Breast epithelium (tissue), 4 donors: Measurements from ENCODE around the gene PRR33. TPM values are rescaled to one million over a fixed set of nuclear protein-coding genes. Genes with fewer than 3 reads are reported as not detected.

Experiments used
- DNase-seq, 2 donors: peaks; one replicate each; pipeline ENCODE4 v3.0.0-alpha.2; 2019; ENCODE audit warnings: low spot score in 2 of 2
- H3K27ac ChIP-seq, 2 donors: fragments of 200-600 bp; sonication (generic) in 1 of 2; one replicate each; pipeline ENCODE4 v1.5.1; 2016 to 2019; ENCODE audit warnings: mild to moderate bottlenecking in 1 of 2
- H3K27me3 ChIP-seq, 2 donors: fragments of 200-600 bp; sonication (generic) in 1 of 2; one replicate each; pipeline versions ENCODE4 v1.5.1 to v1.6.0; 2017 to 2019; ENCODE audit warnings: control low read depth in 1 of 2, mild to moderate bottlenecking in 1 of 2
- H3K36me3 ChIP-seq: fragments of 200-600 bp; one replicate; pipeline ENCODE4 v1.5.1; 2019
- H3K4me1 ChIP-seq, 2 donors: fragments of 200-600 bp; sonication (generic); one replicate each; pipeline ENCODE4 v1.5.1; 2016 to 2019; ENCODE audit warnings: control low read depth in 1 of 2
- H3K4me3 ChIP-seq, 3 donors: fragments of 200-600 bp; sonication (generic); 1 replicate in 2 of 3; 2 replicates in 1 of 3; pipeline ENCODE4 v1.5.1; 2016 to 2019; ENCODE audit warnings: mild to moderate bottlenecking in 3 of 3, moderate library complexity in 2 of 3
- H3K9me3 ChIP-seq, 2 donors: fragments of 200-600 bp; sonication (generic) in 1 of 2; one replicate each; pipeline ENCODE4 v1.5.1; 2016 to 2019; ENCODE audit warnings: control low read depth in 1 of 2
- POLR2A ChIP-seq: fragments of 450-650 bp; IDR thresholded peaks from one replicate; pipeline ENCODE4 v1.6.1; 2016; ENCODE audit warnings: antibody characterized with exemption, mild to moderate bottlenecking, moderate library complexity
- POLR2AphosphoS5 ChIP-seq, 3 donors: sonication (generic); formaldehyde crosslinking; IDR thresholded peaks; one replicate each; pipeline ENCODE4 v1.6.1; 2017; ENCODE audit warnings: antibody characterized with exemption in 3 of 3
- intact Hi-C: fragments of 100-400 bp; cut with DNase I; formaldehyde crosslinking; loops from one replicate; pipeline ENCODE4 v1.15.1; 2023; ENCODE audit warnings: low total_unique reads
- total RNA-seq, 3 donors: library from RNA; depleted of rRNA; stranded (reverse); fragments of >200 nt; gene quantifications; one replicate each; pipeline ENCODE4 v1.1.0, GENCODE V29; 2016
- TF ChIP-seq, protein P1 (sequence below), 3 donors: fragments of 450-650 bp; IDR thresholded peaks; one replicate each; pipeline ENCODE4 v1.5.1; 2016 to 2017; ENCODE audit warnings: antibody characterized with exemption in 3 of 3, mild to moderate bottlenecking in 3 of 3, moderate library complexity in 3 of 3

Gene PRR33
- total RNA-seq, 3 donors from 2014 or later: not detected

DNA sequence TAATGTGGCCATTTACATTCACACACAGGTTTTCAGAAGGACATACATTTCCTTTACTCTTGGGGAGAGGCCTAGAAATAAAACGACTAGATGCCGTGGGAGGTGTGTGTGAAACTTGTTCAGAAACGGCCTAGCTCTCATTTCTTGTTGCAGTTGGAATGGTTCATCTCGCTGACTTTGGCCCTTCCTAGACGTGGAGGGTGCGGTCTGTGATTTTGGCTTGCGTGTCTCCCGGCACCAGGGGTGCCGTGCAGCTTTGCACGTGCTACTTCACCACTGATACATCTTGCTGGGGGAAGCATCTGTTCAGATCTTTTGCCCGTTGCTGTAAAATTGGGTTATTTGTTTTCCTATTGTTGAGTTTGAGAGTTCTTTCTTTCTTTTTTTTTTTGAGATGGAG, 3.1 kb upstream of the PRR33 start:
- no peak for DNase-seq
- H3K4me1 ChIP-seq: no peaks in the 10 kb centered on the region
- peaks cover 0 to 4% of the 10 kb centered on the region in 2 donors for H3K27me3 ChIP-seq
- intact Hi-C loops: loop anchor here (10.0 kb wide), 1 partner anchor 50 kb away; the partner anchor contains the start of gene MRPL23
- H3K4me3 ChIP-seq: no peak overlapping the region
- TF ChIP-seq POLR2A (no peak), POLR2AphosphoS5 (IDR thresholded peaks at IDR 0.05) (no peak)
- TF ChIP-seq, protein P1, sequence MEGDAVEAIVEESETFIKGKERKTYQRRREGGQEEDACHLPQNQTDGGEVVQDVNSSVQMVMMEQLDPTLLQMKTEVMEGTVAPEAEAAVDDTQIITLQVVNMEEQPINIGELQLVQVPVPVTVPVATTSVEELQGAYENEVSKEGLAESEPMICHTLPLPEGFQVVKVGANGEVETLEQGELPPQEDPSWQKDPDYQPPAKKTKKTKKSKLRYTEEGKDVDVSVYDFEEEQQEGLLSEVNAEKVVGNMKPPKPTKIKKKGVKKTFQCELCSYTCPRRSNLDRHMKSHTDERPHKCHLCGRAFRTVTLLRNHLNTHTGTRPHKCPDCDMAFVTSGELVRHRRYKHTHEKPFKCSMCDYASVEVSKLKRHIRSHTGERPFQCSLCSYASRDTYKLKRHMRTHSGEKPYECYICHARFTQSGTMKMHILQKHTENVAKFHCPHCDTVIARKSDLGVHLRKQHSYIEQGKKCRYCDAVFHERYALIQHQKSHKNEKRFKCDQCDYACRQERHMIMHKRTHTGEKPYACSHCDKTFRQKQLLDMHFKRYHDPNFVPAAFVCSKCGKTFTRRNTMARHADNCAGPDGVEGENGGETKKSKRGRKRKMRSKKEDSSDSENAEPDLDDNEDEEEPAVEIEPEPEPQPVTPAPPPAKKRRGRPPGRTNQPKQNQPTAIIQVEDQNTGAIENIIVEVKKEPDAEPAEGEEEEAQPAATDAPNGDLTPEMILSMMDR (IDR thresholded peaks at IDR 0.05): no peak
- no peaks in the 10 kb centered on the region for H3K36me3 ChIP-seq
- no peak overlapping the region for H3K27ac ChIP-seq
- H3K9me3 ChIP-seq: no peaks in the 10 kb centered on the region

DNA sequence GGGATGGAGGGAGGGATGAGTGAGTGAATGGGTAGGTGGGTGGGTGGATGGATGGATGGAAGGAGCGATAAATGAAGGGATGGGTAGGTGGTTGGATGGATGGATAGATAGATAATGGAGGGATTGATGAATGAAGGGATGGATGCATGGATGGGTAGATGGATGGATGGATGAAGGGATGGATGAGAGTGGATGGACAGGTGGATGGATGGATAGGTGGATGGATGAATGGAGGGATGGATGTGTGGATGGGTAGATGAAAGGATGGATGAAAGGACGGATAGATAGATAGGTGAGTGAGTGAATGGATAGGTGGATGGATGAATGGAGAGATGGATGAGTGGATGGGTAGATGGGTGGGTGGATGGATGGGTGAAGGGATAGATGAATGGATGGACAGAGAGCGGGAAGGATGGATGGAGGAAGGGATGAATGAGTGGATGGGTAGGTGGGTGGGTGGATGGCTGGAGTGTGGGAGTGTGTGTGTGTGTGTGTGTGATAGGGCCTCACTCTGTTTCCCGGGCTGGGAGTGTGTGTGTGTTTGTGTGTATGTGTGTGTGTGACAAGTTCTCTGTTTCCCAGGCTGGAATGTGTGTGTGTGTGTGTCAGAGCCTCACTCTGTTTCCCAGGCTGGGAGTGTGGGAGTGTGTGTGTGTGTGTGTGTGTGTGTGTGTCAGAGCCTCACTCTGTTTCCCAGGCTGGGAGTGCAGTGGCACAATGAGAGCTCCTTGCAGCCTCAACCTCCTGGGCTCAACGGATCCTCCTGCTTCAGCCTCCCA, 2.1 kb upstream of the PRR33 start:
- H3K9me3 ChIP-seq: no peaks in the 10 kb centered on the region
- intact Hi-C loops: loop anchor here (1.0 to 10.0 kb wide), 2 partner anchors 23 to 51 kb away; partner anchors contain the start of gene MRPL23
- no peak overlapping the region for H3K27ac ChIP-seq
- H3K4me1 ChIP-seq: peaks cover 0 to 2% of the 10 kb centered on the region in 2 donors
- H3K4me3 ChIP-seq: no peak overlapping the region
- peaks cover 0 to 4% of the 10 kb centered on the region in 2 donors for H3K27me3 ChIP-seq
- H3K36me3 ChIP-seq: no peaks in the 10 kb centered on the region
- no peak for TF ChIP-seq POLR2A
- no peak for TF ChIP-seq POLR2AphosphoS5 (IDR thresholded peaks at IDR 0.05)
- TF ChIP-seq, protein P1 (IDR thresholded peaks at IDR 0.05): no peak
- DNase-seq: no peak

DNA sequence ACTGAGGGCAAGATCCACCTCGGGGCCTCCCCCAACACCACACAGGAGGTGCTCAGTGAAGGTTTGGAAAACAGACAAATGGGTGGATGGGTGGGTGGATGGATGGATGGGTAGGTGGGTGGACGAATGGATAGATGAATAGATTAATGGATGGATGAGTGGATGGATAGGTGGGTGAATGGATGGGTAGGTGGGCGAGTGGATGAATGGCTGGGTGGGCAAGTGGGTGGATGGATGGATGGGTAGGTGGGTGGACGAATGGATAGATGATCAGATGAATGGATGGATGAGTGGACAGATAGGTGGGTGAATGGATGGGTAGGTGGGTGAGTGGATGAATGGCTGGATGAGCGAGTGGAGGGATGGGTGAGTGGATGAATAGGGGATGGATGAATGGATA, 863 bp upstream of the PRR33 start:
- no peaks in the 10 kb centered on the region for H3K9me3 ChIP-seq

DNA sequence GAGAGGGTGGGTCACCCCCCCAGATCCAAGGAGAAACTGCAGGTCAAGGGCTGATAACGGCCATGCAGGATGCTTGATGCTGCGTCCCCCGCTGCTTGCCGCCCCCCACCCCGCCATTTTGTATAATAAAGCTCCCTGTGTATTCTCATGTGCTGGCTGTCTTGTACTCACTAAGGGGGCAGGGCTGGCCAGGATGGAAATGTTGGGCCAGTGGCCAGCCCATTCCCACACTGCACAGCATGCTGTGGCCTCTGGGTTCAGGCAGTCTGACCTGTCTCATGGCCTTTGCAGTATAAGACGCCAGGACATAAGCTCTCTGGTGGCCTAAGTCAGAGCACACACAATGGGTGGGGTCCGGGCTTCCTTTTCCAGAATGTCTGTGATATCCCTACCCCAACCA, 421 bp upstream of the PRR33 start:
- Histone ChIP-seq H3K36me3 (no peaks in the 10 kb centered on the region), H3K27me3 (peaks cover 0 to 4% of the 10 kb centered on the region in 2 donors), H3K4me3 (no peak overlapping the region), H3K27ac (peak overlapping the region in 1 of 2 donors; percentile 88), H3K9me3 (no peaks in the 10 kb centered on the region), H3K4me1 (peaks cover 0 to 5% of the 10 kb centered on the region in 2 donors)
- intact Hi-C loops: loop anchor here (10.0 kb wide), 1 partner anchor 53 kb away; the partner anchor contains the start of gene MRPL23
- no peak for DNase-seq
- TF ChIP-seq, protein P1 (IDR thresholded peaks at IDR 0.05): no peak
- TF ChIP-seq POLR2A: no peak
- no peak for TF ChIP-seq POLR2AphosphoS5 (IDR thresholded peaks at IDR 0.05)

More for the DNA sequence above, 863 bp upstream of the PRR33 start:
- Histone ChIP-seq H3K4me3 (no peak overlapping the region), H3K27me3 (peaks cover 0 to 4% of the 10 kb centered on the region in 2 donors), H3K4me1 (peaks cover 0 to 5% of the 10 kb centered on the region in 2 donors), H3K36me3 (no peaks in the 10 kb centered on the region), H3K27ac (no peak overlapping the region)
- intact Hi-C loops: loop anchor here (10.0 kb wide), 1 partner anchor 52 kb away; the partner anchor contains the start of gene MRPL23
- TF ChIP-seq POLR2A (no peak), POLR2AphosphoS5 (IDR thresholded peaks at IDR 0.05) (no peak)
- TF ChIP-seq, protein P1 (IDR thresholded peaks at IDR 0.05): no peak
- DNase-seq: no peak
